ENCODE data around the gene FUBP1.
"Not testable (repeated sequence)": the region's sequence is repeated elsewhere in the genome, so short reads cannot be mapped to it uniquely, and the experiment has no call there.

FUBP1 gene

GRCh38 chr1:77942400-77943140 lies 36.3 kb downstream of the FUBP1 start:
- no peak for DNase-seq

GRCh38 chr1:77940921-77941570 lies 37.8 kb downstream of the FUBP1 start:
- DNase-seq: no peak

- no peak for DNase-seq
Observed at GRCh38 chr1:77938651-77939050, 40.2 kb downstream of the FUBP1 start.

- no peak for DNase-seq
Observed at GRCh38 chr1:77929806-77930205, 49.1 kb downstream of the FUBP1 start.

- DNase-seq: no peak
Observed at GRCh38 chr1:77927414-77927813, 51.5 kb downstream of the FUBP1 start.

GRCh38 chr1:77926561-77927357 lies 52.1 kb downstream of the FUBP1 start:
- no peak for DNase-seq

- DNase-seq: no peak
Observed at GRCh38 chr1:77925956-77926355, 52.9 kb downstream of the FUBP1 start.

GRCh38 chr1:77925518-77925917 lies 53.4 kb downstream of the FUBP1 start:
- DNase-seq: no peak

GRCh38 chr1:77918918-77919317 lies 60.0 kb downstream of the FUBP1 start:
- not testable (repeated sequence) for DNase-seq

GRCh38 chr1:77910116-77910515 lies 68.8 kb downstream of the FUBP1 start:
- no peak for DNase-seq

GRCh38 chr1:77906624-77907023 lies 72.2 kb downstream of the FUBP1 start:
- DNase-seq: no peak

GRCh38 chr1:77906019-77906545 lies 72.8 kb downstream of the FUBP1 start:
- no peak for DNase-seq

GRCh38 chr1:77905603-77906002 lies 73.3 kb downstream of the FUBP1 start:
- DNase-seq: no peak

- DNase-seq: peak; percentile 42
Observed at GRCh38 chr1:77900687-77901293, 78.1 kb downstream of the FUBP1 start.

GRCh38 chr1:77899647-77900320 lies 79.1 kb downstream of the FUBP1 start:
- DNase-seq: no peak

Data from NCI-H2107 (cell line).